Measurements from ENCODE around the gene PALMD.

PALMD gene

GRCh38 chr1:99634971-99635624, 10.8 kb upstream of the PALMD start:
- DNase-seq (ENCODE audit: low read depth), result no peak

DNA sequence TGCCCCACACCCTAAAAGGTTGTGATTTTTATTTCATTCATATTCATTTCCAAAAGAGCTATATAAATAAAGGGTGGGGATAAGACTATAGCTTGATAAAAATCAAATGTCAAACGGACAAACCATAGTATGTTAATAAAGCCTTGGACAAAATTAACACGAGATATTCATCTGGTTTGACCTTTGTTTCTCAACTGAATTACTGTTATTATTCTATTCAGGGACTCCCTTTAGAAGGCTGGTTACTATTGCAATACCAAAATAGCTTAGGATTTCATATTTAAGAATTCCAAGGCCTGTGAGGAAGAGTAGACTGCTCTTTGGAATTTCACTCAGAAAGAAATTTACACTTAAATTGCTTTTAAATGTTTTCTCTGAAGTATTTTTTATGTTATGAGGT, 10.2 kb upstream of the PALMD start:
- no peak for DNase-seq (ENCODE audit: low read depth)

- DNase-seq (ENCODE audit: low read depth), result no peak
These were observed 9.2 kb upstream of the PALMD start for GRCh38 chr1:99636647-99637175.

DNA sequence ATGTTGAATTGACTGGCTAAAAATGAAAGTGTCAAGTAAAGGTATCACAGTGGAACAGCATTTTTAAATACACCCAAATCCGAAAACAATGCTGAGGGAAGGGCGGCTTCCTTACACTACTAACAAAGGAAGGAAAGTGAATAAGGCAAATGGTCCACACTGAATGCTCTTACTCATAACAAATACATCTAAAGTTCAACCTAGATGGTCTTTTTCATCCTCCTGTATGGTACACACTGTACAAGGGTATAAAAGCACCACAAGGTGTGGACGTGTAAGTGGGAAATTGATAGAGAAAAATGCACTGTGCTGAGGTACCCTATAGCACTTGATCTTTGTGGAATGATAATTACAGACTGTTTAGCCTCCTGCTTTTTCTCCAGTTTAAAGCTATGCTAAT, 7.1 kb upstream of the PALMD start:
- no peak for DNase-seq (ENCODE audit: low read depth)

- DNase-seq (ENCODE audit: low read depth), result no peak
These were observed 6.5 kb upstream of the PALMD start for GRCh38 chr1:99639408-99639807.

DNA sequence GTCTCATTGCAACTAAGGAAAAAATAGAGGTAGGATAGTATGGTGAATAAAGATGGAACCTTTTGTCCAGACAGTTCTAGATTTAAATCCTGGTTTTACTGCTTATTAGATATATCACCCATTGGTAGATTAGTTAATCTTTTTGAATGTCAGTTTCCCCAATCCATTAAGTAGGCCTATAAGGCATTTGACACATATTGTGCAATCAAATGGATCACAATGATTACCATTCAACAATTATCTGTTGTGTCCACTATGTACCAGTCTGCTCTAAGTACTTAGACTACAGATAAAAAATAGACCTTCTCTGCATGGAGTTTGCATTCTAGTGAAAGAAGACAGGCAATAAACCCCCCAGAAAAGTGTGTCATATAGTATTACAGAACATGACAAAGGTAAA, 6.0 kb upstream of the PALMD start:
- DNase-seq (ENCODE audit: low read depth), result no peak

- no peak for DNase-seq (ENCODE audit: low read depth)
These were observed 5.2 kb upstream of the PALMD start for GRCh38 chr1:99640672-99641071.

DNA sequence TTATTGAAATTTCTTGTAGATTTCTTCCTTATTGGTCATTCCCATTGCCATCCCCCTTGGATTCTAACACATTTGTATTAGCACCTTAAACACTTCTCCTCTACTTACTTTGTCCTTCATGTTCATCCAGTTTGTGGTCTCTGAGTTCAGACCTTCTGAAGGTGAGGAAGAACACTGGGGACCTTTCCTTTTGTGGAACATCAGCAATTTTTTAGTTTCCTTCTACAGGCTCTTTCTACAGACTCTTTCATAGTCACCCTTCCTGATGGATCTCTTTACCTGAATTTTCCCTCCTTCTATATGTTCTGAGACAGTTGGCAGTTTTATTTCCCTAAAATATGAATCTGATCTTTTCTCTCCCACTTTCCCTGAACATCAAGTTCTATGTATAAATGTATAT, 4.4 kb upstream of the PALMD start:
- DNase-seq (ENCODE audit: low read depth), result no peak

- DNase-seq (ENCODE audit: low read depth), result no peak
These were observed 3.9 kb upstream of the PALMD start for GRCh38 chr1:99642053-99642452.

- DNase-seq (ENCODE audit: low read depth), result no peak
These were observed 2.7 kb upstream of the PALMD start for GRCh38 chr1:99643021-99643779.

- DNase-seq (ENCODE audit: low read depth), result no peak
These were observed 1.5 kb upstream of the PALMD start for GRCh38 chr1:99644279-99645004.

GRCh38 chr1:99645203-99645602, 710 bp upstream of the PALMD start:
- DNase-seq (ENCODE audit: low read depth), result no peak

GRCh38 chr1:99646868-99647267, 955 bp downstream of the PALMD start:
- DNase-seq (ENCODE audit: low read depth), result no peak

DNA sequence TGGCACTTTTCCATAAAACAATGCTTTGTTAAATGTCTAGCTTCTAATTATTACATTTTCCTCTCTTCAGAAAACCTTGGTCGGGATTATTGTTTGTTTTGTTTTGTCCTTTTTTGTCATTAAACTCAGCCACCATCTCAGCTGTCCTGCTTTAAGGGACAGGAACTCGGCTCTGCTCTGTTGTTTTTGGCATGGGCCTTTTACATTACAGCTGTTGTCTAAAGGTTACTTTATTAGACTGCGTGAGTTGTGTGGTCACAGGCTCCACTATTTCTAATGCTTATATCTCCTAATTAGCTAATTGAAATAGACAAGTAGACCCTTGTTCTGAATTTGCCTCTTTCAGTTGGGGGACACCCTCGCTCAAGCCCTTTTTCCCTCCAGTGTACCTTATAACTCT, 1.6 kb downstream of the PALMD start:
- no peak for DNase-seq (ENCODE audit: low read depth)

GRCh38 chr1:99648107-99648506, 2.2 kb downstream of the PALMD start:
- DNase-seq (ENCODE audit: low read depth), result no peak

DNA sequence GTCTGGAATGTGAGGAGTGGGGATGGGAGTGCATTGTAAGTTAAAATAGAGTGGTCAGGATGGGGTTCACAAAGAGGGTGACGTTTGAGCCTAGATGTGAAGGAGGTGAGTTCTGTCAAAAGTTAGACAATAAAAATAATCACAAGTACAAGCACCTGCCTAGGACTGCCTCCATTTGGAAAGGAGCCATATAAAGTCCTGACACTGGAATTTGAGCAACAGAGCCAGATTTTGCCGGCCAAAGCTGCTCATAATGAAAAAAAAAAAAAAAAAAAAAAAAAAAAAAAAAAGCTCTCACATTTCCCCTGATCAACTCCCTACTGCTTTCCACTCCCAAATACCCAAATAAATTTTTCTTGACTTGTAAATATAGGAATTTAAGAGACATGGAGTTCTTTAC, 4.1 kb downstream of the PALMD start:
- DNase-seq (ENCODE audit: low read depth), result no peak

- DNase-seq (ENCODE audit: low read depth), result no peak
These were observed 5.0 kb downstream of the PALMD start for GRCh38 chr1:99650773-99651437.

GRCh38 chr1:99652881-99653281, 7.0 kb downstream of the PALMD start:
- no peak for DNase-seq (ENCODE audit: low read depth)

- no peak for DNase-seq (ENCODE audit: low read depth)
These were observed 9.5 kb downstream of the PALMD start for GRCh38 chr1:99655376-99655775.

GRCh38 chr1:99656701-99657100, 10.8 kb downstream of the PALMD start:
- no peak for DNase-seq (ENCODE audit: low read depth)

- DNase-seq (ENCODE audit: low read depth), result no peak
These were observed 11.5 kb downstream of the PALMD start for GRCh38 chr1:99657213-99658030.

GRCh38 chr1:99658031-99658290, 12.0 kb downstream of the PALMD start:
- no peak for DNase-seq (ENCODE audit: low read depth)

Measured in T follicular helper cell (primary cell).